K562 (cell line): Measurements from ENCODE around the gene SNPH. TPM values are rescaled to one million over a fixed set of nuclear protein-coding genes. Genes with fewer than 3 reads are reported as not detected.

Experiments used
- BCOR ChIP-seq: fragments of 450-650 bp; IDR thresholded peaks from 2 replicates; pipeline ENCODE4 v1.6.1; 2016
- DMBX1 ChIP-seq: fragments of 250-450 bp; sonication (Bioruptor Pico); IDR thresholded peaks from 2 replicates; pipeline ENCODE4 v1.8.0; 2022; ENCODE audit warnings: inconsistent platforms, mild to moderate bottlenecking, moderate library complexity, borderline replicate concordance
- ETV6 ChIP-seq, 3 experiments: fragments of 150-350 bp in 1 of 3; sonication (generic) in 1 of 3; formaldehyde crosslinking in 1 of 3; IDR thresholded peaks; 2 replicates each; pipeline versions ENCODE4 v1.6.1 to v1.8.0; 2014 to 2022; ENCODE audit warnings: borderline replicate concordance in 2 of 3, low read depth in 2 of 3, antibody characterized with exemption in 1 of 3, low read length in 1 of 3, mild to moderate bottlenecking in 1 of 3, missing genetic modification reagents in 1 of 3
- HDAC3 ChIP-seq: fragments of 450-650 bp; IDR thresholded peaks from 2 replicates; pipeline ENCODE4 v1.6.1; 2018; ENCODE audit warnings: borderline replicate concordance, mild to moderate bottlenecking, moderate library complexity; ENCODE audit not compliant: partially characterized antibody
- HEY1 ChIP-seq: fragments of 250-450 bp; sonication (Bioruptor Pico); IDR thresholded peaks from 2 replicates; pipeline ENCODE4 v1.5.0; 2020; ENCODE audit warnings: mild to moderate bottlenecking, moderate library complexity, borderline replicate concordance
- MTA3 ChIP-seq: fragments of 450-650 bp; formaldehyde crosslinking; IDR thresholded peaks from 2 replicates; pipeline ENCODE4 v1.6.1; 2017; ENCODE audit warnings: mild to moderate bottlenecking, borderline replicate concordance
- NCOR1 ChIP-seq: fragments of 450-650 bp; IDR thresholded peaks from 2 replicates; pipeline ENCODE4 v1.6.1; 2016; ENCODE audit warnings: mild to moderate bottlenecking, moderate library complexity
- PHB2 ChIP-seq: fragments of 450-650 bp; IDR thresholded peaks from 2 replicates; pipeline ENCODE4 v1.6.1; 2017; ENCODE audit warnings: low read depth
- PURB ChIP-seq: sonication (generic); formaldehyde crosslinking; IDR thresholded peaks from 2 replicates; pipeline ENCODE4 v1.9.0; 2021; ENCODE audit warnings: low read depth, mild to moderate bottlenecking, missing genetic modification reagents
- ZNF165 ChIP-seq: fragments of 250-450 bp; sonication (Bioruptor Pico); IDR thresholded peaks from 2 replicates; pipeline ENCODE4 v1.4.0; 2020; ENCODE audit warnings: borderline replicate concordance
- ZNF274 ChIP-seq: IDR thresholded peaks from 2 replicates; pipeline ENCODE4 v1.6.1; 2011; ENCODE audit warnings: low read depth, mild to moderate bottlenecking, low read length, moderate library complexity, borderline replicate concordance
- ZNF384 ChIP-seq: IDR thresholded peaks from 2 replicates; pipeline ENCODE4 v1.6.1; 2012; ENCODE audit warnings: low read depth, low read length, improper control_type of control experiment
- polyA plus RNA-seq, 8 experiments: library from polyadenylated mRNA; depleted of rRNA in 4 of 8; stranded (reverse) in 5 of 8; unstranded in 3 of 8; fragments of >200 nt; fragmentation: Nextera tagmentation in 2 of 8; fragmentation: Illumina TruSeq in 1 of 8; extraction: Ambion mirVana in 2 of 8; extraction: Trizol in 1 of 8; gene quantifications; 2 replicates each; pipeline versions ENCODE4 v1.2.1 to v1.2.3, GENCODE V29; 2011 to 2014; ENCODE audit warnings: inconsistent platforms in 1 of 8, missing spikeins in 1 of 8
- total RNA-seq, 7 experiments: library from RNA; depleted of rRNA in 6 of 7; stranded (reverse); fragments of >200 nt in 6 of 7; fragmentation: Illumina TruSeq in 2 of 7; extraction: Trizol in 2 of 7; gene quantifications; 2 replicates each; pipeline versions ENCODE4 v1.2.1 to v1.2.3, GENCODE V29; 2011 to 2021; ENCODE audit warnings: low replicate concordance in 1 of 7
- TF ChIP-seq, protein P1 (sequence below): fragments of 450-650 bp; IDR thresholded peaks from 2 replicates; pipeline ENCODE4 v1.6.1; 2016; ENCODE audit warnings: mild to moderate bottlenecking
- TF ChIP-seq, protein P2 (sequence below): sonication (generic); formaldehyde crosslinking; IDR thresholded peaks from 2 replicates; pipeline ENCODE4 v1.8.1; 2023; ENCODE audit warnings: mild to moderate bottlenecking, missing genetic modification reagents, moderate library complexity
- TF ChIP-seq, protein P3 (sequence below): IDR thresholded peaks from 2 replicates; pipeline ENCODE4 v1.6.1; 2011; ENCODE audit warnings: borderline replicate concordance, low read depth, mild to moderate bottlenecking, moderate library complexity, low read length; ENCODE audit not compliant: insufficient read depth, poor library complexity, severe bottlenecking
- TF ChIP-seq, protein P4 (sequence below): fragments of 250-450 bp; sonication (Bioruptor Pico); IDR thresholded peaks from 2 replicates; pipeline ENCODE4 v1.4.0; 2020; ENCODE audit warnings: borderline replicate concordance
- TF ChIP-seq, protein P5 (sequence below), 2 experiments: fragments of 450-650 bp; conservative IDR thresholded peaks; 2 replicates each; pipeline ENCODE4 v1.6.1; 2017; ENCODE audit warnings: mild to moderate bottlenecking in 2 of 2, moderate library complexity in 2 of 2

Gene SNPH
- total and polyA plus RNA-seq, 9 of the 15 experiments (the other 6 are each of a cell fraction or from before 2014, with no cell fraction given): 0.03 to 4.2 (median 1.4) TPM

DNA sequence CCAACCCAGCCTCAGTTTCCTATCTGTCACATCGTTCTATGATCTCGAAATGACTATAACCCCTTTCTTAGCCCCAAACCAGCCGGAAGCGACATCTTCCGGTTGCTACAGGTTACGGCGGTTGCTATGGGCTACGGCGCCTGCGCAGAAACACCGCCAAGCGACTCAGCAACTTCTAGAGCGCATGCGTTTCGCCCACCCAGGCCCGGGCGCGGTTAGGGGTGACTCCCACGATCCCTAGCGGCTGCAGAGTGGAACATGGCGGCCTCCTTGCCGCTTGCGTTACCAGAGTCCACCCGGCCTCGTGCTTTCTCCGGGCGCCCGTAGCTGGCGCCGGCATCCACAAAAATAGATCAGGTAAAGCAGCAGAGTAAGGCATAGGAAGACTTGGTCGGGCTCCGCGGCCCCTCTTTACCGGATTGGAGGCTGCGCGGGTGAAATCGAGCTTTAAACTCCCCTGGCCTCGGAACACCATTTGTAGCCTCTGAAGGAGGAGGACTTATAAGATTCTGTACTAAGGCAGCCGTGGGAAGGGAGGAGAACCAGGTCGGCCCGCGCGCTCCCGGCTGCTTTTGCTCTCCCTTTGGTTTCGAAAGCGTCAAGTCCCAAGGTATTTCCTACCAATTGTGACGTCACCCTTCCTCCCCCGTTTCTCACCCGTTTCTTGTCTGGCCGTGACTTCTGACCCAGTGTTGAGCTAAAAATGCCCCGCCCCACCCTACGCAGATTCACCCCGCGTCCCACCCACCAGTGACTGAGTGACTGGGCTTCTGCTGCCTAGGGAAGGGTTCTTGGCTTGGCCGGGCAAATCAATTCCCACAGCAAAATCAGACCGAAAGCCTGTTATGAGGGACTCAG, 59.3 kb downstream of the SNPH start (continued):
- TF ChIP-seq ETV6 (IDR thresholded peaks at IDR 0.05; ENCODE audit: borderline replicate concordance in 1 of 2, low read depth in 2 of 2, low read length in 1 of 2): no peak
- no peak for TF ChIP-seq ETV6 (CRISPR knock-in tag; IDR thresholded peaks at IDR 0.05; ENCODE audit: borderline replicate concordance)
- TF ChIP-seq ZNF384: no peak
- no peak for TF ChIP-seq HDAC3
- TF ChIP-seq, protein P1, sequence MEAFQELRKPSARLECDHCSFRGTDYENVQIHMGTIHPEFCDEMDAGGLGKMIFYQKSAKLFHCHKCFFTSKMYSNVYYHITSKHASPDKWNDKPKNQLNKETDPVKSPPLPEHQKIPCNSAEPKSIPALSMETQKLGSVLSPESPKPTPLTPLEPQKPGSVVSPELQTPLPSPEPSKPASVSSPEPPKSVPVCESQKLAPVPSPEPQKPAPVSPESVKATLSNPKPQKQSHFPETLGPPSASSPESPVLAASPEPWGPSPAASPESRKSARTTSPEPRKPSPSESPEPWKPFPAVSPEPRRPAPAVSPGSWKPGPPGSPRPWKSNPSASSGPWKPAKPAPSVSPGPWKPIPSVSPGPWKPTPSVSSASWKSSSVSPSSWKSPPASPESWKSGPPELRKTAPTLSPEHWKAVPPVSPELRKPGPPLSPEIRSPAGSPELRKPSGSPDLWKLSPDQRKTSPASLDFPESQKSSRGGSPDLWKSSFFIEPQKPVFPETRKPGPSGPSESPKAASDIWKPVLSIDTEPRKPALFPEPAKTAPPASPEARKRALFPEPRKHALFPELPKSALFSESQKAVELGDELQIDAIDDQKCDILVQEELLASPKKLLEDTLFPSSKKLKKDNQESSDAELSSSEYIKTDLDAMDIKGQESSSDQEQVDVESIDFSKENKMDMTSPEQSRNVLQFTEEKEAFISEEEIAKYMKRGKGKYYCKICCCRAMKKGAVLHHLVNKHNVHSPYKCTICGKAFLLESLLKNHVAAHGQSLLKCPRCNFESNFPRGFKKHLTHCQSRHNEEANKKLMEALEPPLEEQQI: no peak
- TF ChIP-seq PURB (CRISPR knock-in tag): no peak
- TF ChIP-seq, protein P2, sequence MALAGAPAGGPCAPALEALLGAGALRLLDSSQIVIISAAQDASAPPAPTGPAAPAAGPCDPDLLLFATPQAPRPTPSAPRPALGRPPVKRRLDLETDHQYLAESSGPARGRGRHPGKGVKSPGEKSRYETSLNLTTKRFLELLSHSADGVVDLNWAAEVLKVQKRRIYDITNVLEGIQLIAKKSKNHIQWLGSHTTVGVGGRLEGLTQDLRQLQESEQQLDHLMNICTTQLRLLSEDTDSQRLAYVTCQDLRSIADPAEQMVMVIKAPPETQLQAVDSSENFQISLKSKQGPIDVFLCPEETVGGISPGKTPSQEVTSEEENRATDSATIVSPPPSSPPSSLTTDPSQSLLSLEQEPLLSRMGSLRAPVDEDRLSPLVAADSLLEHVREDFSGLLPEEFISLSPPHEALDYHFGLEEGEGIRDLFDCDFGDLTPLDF (CRISPR knock-in tag): peak; percentile 65
- no peak for TF ChIP-seq ZNF274
- no peak for TF ChIP-seq HEY1 (CRISPR knock-in tag)
- TF ChIP-seq DMBX1: no peak; the same call in 1 of the 2 replicates
- TF ChIP-seq, protein P3, sequence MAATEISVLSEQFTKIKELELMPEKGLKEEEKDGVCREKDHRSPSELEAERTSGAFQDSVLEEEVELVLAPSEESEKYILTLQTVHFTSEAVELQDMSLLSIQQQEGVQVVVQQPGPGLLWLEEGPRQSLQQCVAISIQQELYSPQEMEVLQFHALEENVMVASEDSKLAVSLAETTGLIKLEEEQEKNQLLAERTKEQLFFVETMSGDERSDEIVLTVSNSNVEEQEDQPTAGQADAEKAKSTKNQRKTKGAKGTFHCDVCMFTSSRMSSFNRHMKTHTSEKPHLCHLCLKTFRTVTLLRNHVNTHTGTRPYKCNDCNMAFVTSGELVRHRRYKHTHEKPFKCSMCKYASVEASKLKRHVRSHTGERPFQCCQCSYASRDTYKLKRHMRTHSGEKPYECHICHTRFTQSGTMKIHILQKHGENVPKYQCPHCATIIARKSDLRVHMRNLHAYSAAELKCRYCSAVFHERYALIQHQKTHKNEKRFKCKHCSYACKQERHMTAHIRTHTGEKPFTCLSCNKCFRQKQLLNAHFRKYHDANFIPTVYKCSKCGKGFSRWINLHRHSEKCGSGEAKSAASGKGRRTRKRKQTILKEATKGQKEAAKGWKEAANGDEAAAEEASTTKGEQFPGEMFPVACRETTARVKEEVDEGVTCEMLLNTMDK: no peak
- no peak for TF ChIP-seq ZNF165 (CRISPR knock-in tag)
- TF ChIP-seq, protein P4, sequence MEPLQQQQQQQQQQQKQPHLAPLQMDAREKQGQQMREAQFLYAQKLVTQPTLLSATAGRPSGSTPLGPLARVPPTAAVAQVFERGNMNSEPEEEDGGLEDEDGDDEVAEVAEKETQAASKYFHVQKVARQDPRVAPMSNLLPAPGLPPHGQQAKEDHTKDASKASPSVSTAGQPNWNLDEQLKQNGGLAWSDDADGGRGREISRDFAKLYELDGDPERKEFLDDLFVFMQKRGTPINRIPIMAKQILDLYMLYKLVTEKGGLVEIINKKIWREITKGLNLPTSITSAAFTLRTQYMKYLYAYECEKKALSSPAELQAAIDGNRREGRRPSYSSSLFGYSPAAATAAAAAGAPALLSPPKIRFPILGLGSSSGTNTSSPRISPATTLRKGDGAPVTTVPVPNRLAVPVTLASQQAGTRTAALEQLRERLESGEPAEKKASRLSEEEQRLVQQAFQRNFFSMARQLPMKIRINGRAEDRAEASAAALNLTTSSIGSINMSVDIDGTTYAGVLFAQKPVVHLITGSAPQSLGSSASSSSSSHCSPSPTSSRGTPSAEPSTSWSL (CRISPR knock-in tag): no peak
- no peak for TF ChIP-seq BCOR
- TF ChIP-seq NCOR1: peak; percentile 40
- no peak for TF ChIP-seq PHB2
- TF ChIP-seq, protein P5, sequence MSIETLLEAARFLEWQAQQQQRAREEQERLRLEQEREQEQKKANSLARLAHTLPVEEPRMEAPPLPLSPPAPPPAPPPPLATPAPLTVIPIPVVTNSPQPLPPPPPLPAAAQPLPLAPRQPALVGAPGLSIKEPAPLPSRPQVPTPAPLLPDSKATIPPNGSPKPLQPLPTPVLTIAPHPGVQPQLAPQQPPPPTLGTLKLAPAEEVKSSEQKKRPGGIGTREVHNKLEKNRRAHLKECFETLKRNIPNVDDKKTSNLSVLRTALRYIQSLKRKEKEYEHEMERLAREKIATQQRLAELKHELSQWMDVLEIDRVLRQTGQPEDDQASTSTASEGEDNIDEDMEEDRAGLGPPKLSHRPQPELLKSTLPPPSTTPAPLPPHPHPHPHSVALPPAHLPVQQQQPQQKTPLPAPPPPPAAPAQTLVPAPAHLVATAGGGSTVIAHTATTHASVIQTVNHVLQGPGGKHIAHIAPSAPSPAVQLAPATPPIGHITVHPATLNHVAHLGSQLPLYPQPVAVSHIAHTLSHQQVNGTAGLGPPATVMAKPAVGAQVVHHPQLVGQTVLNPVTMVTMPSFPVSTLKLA (conservative IDR thresholded peaks at IDR 0.05): peak; percentile 67 to 73
- TF ChIP-seq MTA3: no peak
